Lower leg skin (tissue), 3 donors: Measurements from ENCODE around the gene ST3GAL3.

ENCODE experiments used
- POLR2A ChIP-seq, 2 donors: fragments of 450-650 bp; IDR thresholded peaks; one replicate each; pipeline ENCODE4 v1.6.1; 2016 to 2017; ENCODE audit warnings: antibody characterized with exemption in 2 of 2, mild to moderate bottlenecking in 1 of 2, moderate library complexity in 1 of 2
- TF ChIP-seq, protein P1 (sequence below), 3 donors: fragments of 450-650 bp; IDR thresholded peaks; one replicate each; pipeline ENCODE4 v1.5.1; 2016; ENCODE audit warnings: antibody characterized with exemption in 3 of 3, mild to moderate bottlenecking in 3 of 3, moderate library complexity in 2 of 3

DNA sequence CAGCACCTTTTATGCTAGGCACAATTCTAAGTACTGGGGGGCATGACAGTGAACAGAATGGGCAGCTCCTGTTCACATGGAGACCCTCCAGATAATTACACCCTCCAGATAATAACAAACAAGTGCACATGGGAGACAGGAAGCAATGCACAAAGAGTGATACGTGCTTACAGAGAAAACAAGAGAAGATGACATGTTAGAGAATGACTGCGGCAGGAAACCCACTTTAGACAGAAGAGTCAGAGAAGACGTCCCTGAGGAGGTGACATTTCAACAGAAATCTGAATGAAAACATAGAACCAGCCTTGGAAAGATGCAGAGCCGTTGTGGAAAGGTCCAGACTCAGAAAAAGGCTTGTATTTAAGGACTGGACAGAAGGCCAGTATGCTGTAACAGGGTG lies 171.5 kb downstream of the ST3GAL3 start:
- TF ChIP-seq, protein P1, sequence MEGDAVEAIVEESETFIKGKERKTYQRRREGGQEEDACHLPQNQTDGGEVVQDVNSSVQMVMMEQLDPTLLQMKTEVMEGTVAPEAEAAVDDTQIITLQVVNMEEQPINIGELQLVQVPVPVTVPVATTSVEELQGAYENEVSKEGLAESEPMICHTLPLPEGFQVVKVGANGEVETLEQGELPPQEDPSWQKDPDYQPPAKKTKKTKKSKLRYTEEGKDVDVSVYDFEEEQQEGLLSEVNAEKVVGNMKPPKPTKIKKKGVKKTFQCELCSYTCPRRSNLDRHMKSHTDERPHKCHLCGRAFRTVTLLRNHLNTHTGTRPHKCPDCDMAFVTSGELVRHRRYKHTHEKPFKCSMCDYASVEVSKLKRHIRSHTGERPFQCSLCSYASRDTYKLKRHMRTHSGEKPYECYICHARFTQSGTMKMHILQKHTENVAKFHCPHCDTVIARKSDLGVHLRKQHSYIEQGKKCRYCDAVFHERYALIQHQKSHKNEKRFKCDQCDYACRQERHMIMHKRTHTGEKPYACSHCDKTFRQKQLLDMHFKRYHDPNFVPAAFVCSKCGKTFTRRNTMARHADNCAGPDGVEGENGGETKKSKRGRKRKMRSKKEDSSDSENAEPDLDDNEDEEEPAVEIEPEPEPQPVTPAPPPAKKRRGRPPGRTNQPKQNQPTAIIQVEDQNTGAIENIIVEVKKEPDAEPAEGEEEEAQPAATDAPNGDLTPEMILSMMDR (IDR thresholded peaks at IDR 0.05), result no peak
- TF ChIP-seq POLR2A (IDR thresholded peaks at IDR 0.05), result no peak
